Uterus (tissue), 4 donors: ENCODE data around the gene TLR2. TPM values are rescaled to one million over a fixed set of nuclear protein-coding genes. Genes with fewer than 3 reads are reported as not detected.

Source experiments
- DNase-seq, 2 donors: peaks; one replicate each; pipeline ENCODE4 v3.0.0-alpha.2; 2019 to 2020
- H3K27ac ChIP-seq, 2 donors: fragments of 200-600 bp; sonication (generic); 1 replicate in 1 of 2; 2 replicates in 1 of 2; pipeline ENCODE4 v1.5.1; 2016 to 2018
- H3K27me3 ChIP-seq, 2 donors: fragments of 200-600 bp; sonication (generic); one replicate each; pipeline ENCODE4 v1.5.1; 2018 to 2019; ENCODE audit warnings: control low read depth in 1 of 2
- H3K36me3 ChIP-seq, 2 donors: fragments of 200-600 bp; sonication (generic); one replicate each; pipeline ENCODE4 v1.5.1; 2019; ENCODE audit warnings: control low read depth in 1 of 2
- H3K4me1 ChIP-seq, 2 donors: fragments of 200-600 bp; sonication (generic); one replicate each; pipeline ENCODE4 v1.5.1; 2018 to 2019; ENCODE audit warnings: control low read depth in 1 of 2
- H3K4me3 ChIP-seq, 2 donors: fragments of 200-600 bp; sonication (generic); 1 replicate in 1 of 2; 2 replicates in 1 of 2; pipeline ENCODE4 v1.5.1; 2018 to 2019; ENCODE audit warnings: mild to moderate bottlenecking in 1 of 2
- H3K9me3 ChIP-seq, 2 donors: fragments of 200-600 bp; sonication (generic); one replicate each; pipeline ENCODE4 v1.5.1; 2019; ENCODE audit warnings: control low read depth in 1 of 2
- CTCF ChIP-seq, 4 experiments: fragments of 200-600 bp in 2 of 4; fragments of 450-650 bp in 2 of 4; sonication (generic) in 2 of 4; IDR thresholded peaks; one replicate each; pipeline ENCODE4 v1.5.1; 2016 to 2019; ENCODE audit warnings: antibody characterized with exemption in 4 of 4, mild to moderate bottlenecking in 2 of 4, moderate library complexity in 1 of 4
- POLR2A ChIP-seq, 2 donors: fragments of 450-650 bp; IDR thresholded peaks; one replicate each; pipeline ENCODE4 v1.6.1; 2016; ENCODE audit warnings: antibody characterized with exemption in 2 of 2, mild to moderate bottlenecking in 1 of 2, moderate library complexity in 1 of 2
- intact Hi-C: fragments of 100-400 bp; cut with DNase I; formaldehyde crosslinking; loops from one replicate; pipeline ENCODE4 v1.15.1; 2023; ENCODE audit warnings: low total_unique reads
- total RNA-seq, 4 donors: library from RNA; depleted of rRNA in 3 of 4; stranded (reverse); fragments of >200 nt in 3 of 4; gene quantifications; one replicate each; pipeline versions ENCODE4 v1.1.0 to v1.2.4, GENCODE V29; 2014 to 2023
- donor health status: DM: yes; HTN: yes; CAD: no.

TLR2 gene
- total RNA-seq, 4 donors from 2014 or later: 1.3 to 19.1 (median 9.9) TPM

- no peaks in the 10 kb centered on the region for H3K4me1 ChIP-seq
- peak in 1 of 2 donors; percentile 19 for DNase-seq
- no peaks in the 10 kb centered on the region for H3K27me3 ChIP-seq
- intact Hi-C loops: no loop called here
- H3K36me3 ChIP-seq: no peaks in the 10 kb centered on the region
- H3K9me3 ChIP-seq: no peaks in the 10 kb centered on the region
- H3K27ac ChIP-seq: no peak overlapping the region
- no peak overlapping the region for H3K4me3 ChIP-seq
- peak in 2 of 4 experiments; percentile 27 to 38 for TF ChIP-seq CTCF (IDR thresholded peaks at IDR 0.05)
- TF ChIP-seq POLR2A (IDR thresholded peaks at IDR 0.05): no peak
Measured at GRCh38 chr4:153750197-153750817, 66.2 kb downstream of the TLR2 start.

GRCh38 chr4:153755186-153755585 is 71.1 kb downstream of the TLR2 start:
- no peaks in the 10 kb centered on the region for H3K36me3 ChIP-seq
- no peaks in the 10 kb centered on the region for H3K9me3 ChIP-seq
- intact Hi-C loops: no loop called here
- TF ChIP-seq CTCF (IDR thresholded peaks at IDR 0.05) (no peak), POLR2A (IDR thresholded peaks at IDR 0.05) (no peak)
- DNase-seq: no peak
- no peak overlapping the region for H3K4me3 ChIP-seq
- no peaks in the 10 kb centered on the region for H3K4me1 ChIP-seq
- H3K27ac ChIP-seq: no peak overlapping the region
- H3K27me3 ChIP-seq: no peaks in the 10 kb centered on the region

Other genes with a start within 250 kb of the TLR2 start
- 10 to 100 TPM in 3 of 4 donors, 1 to 10 TPM in 1; 2.4 to 49.6 (median 18.0) TPM for gene TMEM131L, start 217.9 kb upstream of the TLR2 start, total RNA-seq
- 1 to 10 TPM in 1 of 4 donors, not detected in 3; 3.9 TPM for gene RNF175, start 75.7 kb downstream of the TLR2 start, total RNA-seq
- gene SFRP2, start 104.8 kb downstream of the TLR2 start, total RNA-seq: 10 to 100 TPM in 2 of 4 donors, 1 to 10 TPM in 1, under 1 TPM in 1; 0.26 to 71.2 (median 31.1) TPM